Endothelial cell of umbilical vein (primary cell): ENCODE measurements around the gene PGP. TPM values are rescaled to one million over a fixed set of nuclear protein-coding genes. Genes with fewer than 3 reads are reported as not detected.

Source experiments
- BruUV-seq: library from RNA; stranded (reverse); fragments of 400-500 nt; replicated peaks from 2 replicates; lab custom pipeline; 2021; lab: Mats Ljungman, UMichigan
- CTCF ChIA-PET: fragments of 300-600, 350-600 bp; sonication (Branson Sonifier 250); formaldehyde crosslinking; loops from one replicate; lab custom pipeline; 2021; ENCODE audit warnings: antibody characterized with exemption, inconsistent platforms; lab: Charles Lee
- POLR2A ChIA-PET: fragments of 300-600, 350-600 bp; sonication (Branson Sonifier 250); formaldehyde crosslinking; loops from one replicate; lab custom pipeline; 2021; ENCODE audit warnings: antibody characterized with exemption, inconsistent platforms; lab: Charles Lee
- DNase-seq: peaks from one replicate; pipeline ENCODE4 v3.0.0-alpha.2; 2011; ENCODE audit warnings: low read depth, low spot score
- FAIRE-seq: peaks from 2 replicates; lab custom pipeline; 2011; peaks lifted over from hg19 to GRCh38; lab: Jason Lieb, UNC
- H2AFZ ChIP-seq: 2 replicates; pipeline ENCODE4 v1.6.0; 2012; ENCODE audit warnings: low read depth, low read length, control low read depth, inconsistent platforms
- H3K27ac ChIP-seq: 2 replicates; pipeline ENCODE4 v1.5.1; 2011; ENCODE audit warnings: low read depth, mild to moderate bottlenecking, control low read depth, low read length, moderate library complexity; ENCODE audit not compliant: insufficient read depth
- H3K27me3 ChIP-seq, 2 experiments: 2 replicates each; pipeline versions ENCODE4 v1.6.0 to v1.6.1; 2011; ENCODE audit warnings: low read length in 2 of 2, mixed read lengths in 1 of 2; ENCODE audit not compliant: control insufficient read depth in 2 of 2, insufficient read depth in 2 of 2
- H3K36me3 ChIP-seq, 2 experiments: 2 replicates in 1 of 2; 3 replicates in 1 of 2; pipeline ENCODE4 v1.5.1; 2011; ENCODE audit warnings: low read length in 2 of 2, mild to moderate bottlenecking in 1 of 2, moderate library complexity in 1 of 2; ENCODE audit not compliant: control insufficient read depth in 2 of 2, insufficient read depth in 2 of 2; ENCODE audit errors: extremely low read depth in 1 of 2
- H3K4me1 ChIP-seq: 3 replicates; pipeline ENCODE4 v1.5.1; 2011; ENCODE audit warnings: mild to moderate bottlenecking, low read length; ENCODE audit not compliant: control insufficient read depth, insufficient read depth; ENCODE audit errors: extremely low read depth
- H3K4me2 ChIP-seq: 2 replicates; pipeline ENCODE4 v1.6.1; 2011; ENCODE audit warnings: low read length, control low read depth, mixed read lengths; ENCODE audit not compliant: insufficient read depth
- H3K4me3 ChIP-seq, 3 experiments: fragments of 200-600 bp in 1 of 3; sonication (generic), shearing (Covaris generic) in 1 of 3; replicated peaks in 1 of 3; 2 replicates each; pipeline ENCODE4 v1.5.1; 2011 to 2016; ENCODE audit warnings: control low read depth in 3 of 3, low read length in 3 of 3, mild to moderate bottlenecking in 2 of 3, inconsistent platforms in 1 of 3, low read depth in 1 of 3, moderate library complexity in 1 of 3; ENCODE audit not compliant: insufficient read depth in 1 of 3
- H3K79me2 ChIP-seq: 2 replicates; pipeline ENCODE4 v1.6.0; 2012; ENCODE audit warnings: low read length, inconsistent platforms; ENCODE audit not compliant: control insufficient read depth, insufficient read depth
- H3K9ac ChIP-seq: replicated peaks from 2 replicates; pipeline ENCODE3; 2011; ENCODE audit warnings: low read length, control low read depth; ENCODE audit not compliant: insufficient read depth; ENCODE audit errors: extremely low read depth
- H3K9me1 ChIP-seq: replicated peaks from 3 replicates; pipeline ENCODE4 v1.6.0; 2011; ENCODE audit warnings: mild to moderate bottlenecking, low read length; ENCODE audit not compliant: control insufficient read depth, insufficient read depth; ENCODE audit errors: extremely low read depth
- H3K9me3 ChIP-seq: replicated peaks from 2 replicates; pipeline ENCODE4 v1.5.1; 2012; ENCODE audit warnings: low read length, inconsistent platforms; ENCODE audit not compliant: control insufficient read depth, insufficient read depth
- H4K20me1 ChIP-seq: replicated peaks from 2 replicates; pipeline ENCODE3; 2011; ENCODE audit warnings: mild to moderate bottlenecking, low read length; ENCODE audit not compliant: control insufficient read depth, insufficient read depth; ENCODE audit errors: extremely low read depth
- EZH2 ChIP-seq: IDR thresholded peaks from 2 replicates; pipeline ENCODE4 v1.6.1; 2012; ENCODE audit warnings: borderline replicate concordance, low read depth, mild to moderate bottlenecking, moderate library complexity, low read length, inconsistent platforms; ENCODE audit not compliant: severe bottlenecking
- FOS ChIP-seq: IDR thresholded peaks from 2 replicates; pipeline ENCODE4 v1.6.1; 2011; ENCODE audit warnings: mild to moderate bottlenecking, low read length, moderate library complexity, borderline replicate concordance; ENCODE audit not compliant: insufficient read depth
- GATA2 ChIP-seq: IDR thresholded peaks from 2 replicates; pipeline ENCODE4 v1.7.0; 2011; ENCODE audit warnings: low read depth, mild to moderate bottlenecking, moderate library complexity, mixed read lengths, low read length; ENCODE audit not compliant: insufficient read length, insufficient read depth
- JUN ChIP-seq: IDR thresholded peaks from 2 replicates; pipeline ENCODE4 v1.6.1; 2011; ENCODE audit warnings: borderline replicate concordance, low read depth; ENCODE audit not compliant: insufficient read length, insufficient read depth
- MYC ChIP-seq: IDR thresholded peaks from one replicate; pipeline ENCODE4 v1.6.1; 2011; ENCODE audit warnings: mild to moderate bottlenecking, low read depth, low read length
- POLR2A ChIP-seq: IDR thresholded peaks from 2 replicates; pipeline ENCODE4 v1.6.1; 2012; ENCODE audit warnings: low read depth, mild to moderate bottlenecking, control low read depth, low read length
- POLR2AphosphoS5 ChIP-seq: IDR thresholded peaks from 2 replicates; pipeline ENCODE4 v1.6.1; 2012; ENCODE audit warnings: low read depth, mild to moderate bottlenecking, control low read depth, low read length, moderate library complexity; ENCODE audit not compliant: insufficient read depth
- dilution Hi-C: fragments of 300-500 bp; cut with MboI; formaldehyde crosslinking; loops from one replicate; pipeline ENCODE4 v1.15.0; 2019; ENCODE audit warnings: low sequenced_read_pairs; ENCODE audit not compliant: extremely low pct_ligation_motif_present
- intact Hi-C: fragments of 100-400 bp; cut with micrococcal nuclease; formaldehyde crosslinking; loops from one replicate; pipeline ENCODE4 v1.10.0; 2022
- polyA plus RNA-seq, 4 experiments: library from polyadenylated mRNA; depleted of rRNA in 3 of 4; stranded (reverse) in 3 of 4; unstranded in 1 of 4; fragments of >200 nt; gene quantifications; 2 replicates each; pipeline versions ENCODE4 v1.2.1 to v1.2.3, GENCODE V29; 2011 to 2012; ENCODE audit warnings: missing spikeins in 1 of 4
- total RNA-seq: library from RNA; stranded (reverse); gene quantifications from 2 replicates; pipeline ENCODE4 v1.2.3, GENCODE V29; 2021
- TF ChIP-seq, protein P1 (sequence below), 2 donors: IDR thresholded peaks; 1 replicate in 1 of 2; 2 replicates in 1 of 2; pipeline ENCODE4 v1.5.1; 2011; ENCODE audit warnings: low read length in 2 of 2, mild to moderate bottlenecking in 2 of 2, moderate library complexity in 2 of 2, control low read depth in 1 of 2, inconsistent platforms in 1 of 2, low read depth in 1 of 2; ENCODE audit not compliant: insufficient read depth in 1 of 2; ENCODE audit errors: extremely low read depth in 1 of 2
- TF ChIP-seq, protein P2 (sequence below): IDR thresholded peaks from 2 replicates; pipeline ENCODE4 v1.6.1; 2011; ENCODE audit not compliant: insufficient read depth, insufficient read length

Gene PGP
- total and polyA plus RNA-seq, 2 donors (not counting 3 experiments of a cell fraction or from before 2014, with no cell fraction given), result 28.5 to 29.6 TPM

DNA sequence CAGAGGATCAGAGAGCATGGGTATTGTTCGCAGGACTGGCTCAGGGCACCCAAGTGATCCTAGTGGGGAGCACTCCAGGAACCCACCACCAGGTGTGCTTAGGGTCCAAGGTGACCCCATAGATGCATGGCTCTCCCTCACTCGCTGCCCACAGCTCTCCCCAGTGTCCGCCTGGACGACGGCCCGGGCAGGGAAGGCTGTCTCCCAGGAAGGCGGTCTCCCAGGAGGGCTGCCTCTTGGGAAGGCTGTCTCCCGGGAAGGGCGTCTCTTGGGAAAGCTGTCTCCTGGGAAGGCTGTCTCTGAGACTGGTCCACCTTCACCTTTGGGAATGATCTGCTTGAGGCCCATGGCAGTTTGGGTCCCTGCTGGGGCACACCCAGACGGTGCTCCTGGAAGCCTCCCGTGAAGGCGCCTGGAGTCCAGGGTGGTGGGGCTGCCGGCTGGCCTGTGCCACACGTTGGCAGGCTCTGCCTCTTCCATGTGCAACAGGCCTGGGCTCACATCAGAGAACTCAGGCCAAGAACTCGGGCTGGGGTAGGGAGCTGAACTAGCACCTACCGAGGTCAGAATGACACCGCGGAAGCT is 31.8 kb upstream of the PGP start:
- Histone ChIP-seq H3K9ac (no peak overlapping the region), H3K4me3 (no peak overlapping the region), H3K9me3 (no peaks in the 10 kb centered on the region), H3K4me2 (no peak overlapping the region), H2AFZ (no peak overlapping the region), H3K36me3 (peaks cover 12 to 33% of the 10 kb centered on the region in 2 experiments), H3K27ac (no peak overlapping the region), H3K9me1 (no peaks in the 10 kb centered on the region), H3K79me2 (peaks cover 7% of the 10 kb centered on the region), H3K4me1 (peaks cover 6% of the 10 kb centered on the region), H3K27me3 (no peaks in the 10 kb centered on the region), H4K20me1 (no peaks in the 10 kb centered on the region)
- no peak for DNase-seq
- ChIA-PET POLR2A (no interaction called here), CTCF (interaction anchor here (0.6 kb wide), 1 partner anchor 224 kb away, joined by 4 read pairs; no protein-coding TSS in a partner anchor)
- dilution Hi-C loops, result no loop called here
- TF ChIP-seq POLR2AphosphoS5 (no peak), GATA2 (no peak), EZH2 (no peak), MYC (no peak), JUN (no peak), POLR2A (no peak), FOS (no peak)
- TF ChIP-seq, protein P1, sequence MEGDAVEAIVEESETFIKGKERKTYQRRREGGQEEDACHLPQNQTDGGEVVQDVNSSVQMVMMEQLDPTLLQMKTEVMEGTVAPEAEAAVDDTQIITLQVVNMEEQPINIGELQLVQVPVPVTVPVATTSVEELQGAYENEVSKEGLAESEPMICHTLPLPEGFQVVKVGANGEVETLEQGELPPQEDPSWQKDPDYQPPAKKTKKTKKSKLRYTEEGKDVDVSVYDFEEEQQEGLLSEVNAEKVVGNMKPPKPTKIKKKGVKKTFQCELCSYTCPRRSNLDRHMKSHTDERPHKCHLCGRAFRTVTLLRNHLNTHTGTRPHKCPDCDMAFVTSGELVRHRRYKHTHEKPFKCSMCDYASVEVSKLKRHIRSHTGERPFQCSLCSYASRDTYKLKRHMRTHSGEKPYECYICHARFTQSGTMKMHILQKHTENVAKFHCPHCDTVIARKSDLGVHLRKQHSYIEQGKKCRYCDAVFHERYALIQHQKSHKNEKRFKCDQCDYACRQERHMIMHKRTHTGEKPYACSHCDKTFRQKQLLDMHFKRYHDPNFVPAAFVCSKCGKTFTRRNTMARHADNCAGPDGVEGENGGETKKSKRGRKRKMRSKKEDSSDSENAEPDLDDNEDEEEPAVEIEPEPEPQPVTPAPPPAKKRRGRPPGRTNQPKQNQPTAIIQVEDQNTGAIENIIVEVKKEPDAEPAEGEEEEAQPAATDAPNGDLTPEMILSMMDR (IDR thresholded peaks at IDR 0.05; ENCODE audit: extremely low read depth in 1 of 2, insufficient read depth in 1 of 2, low read depth in 1 of 2, low read length in 2 of 2), result no peak
- TF ChIP-seq, protein P2, sequence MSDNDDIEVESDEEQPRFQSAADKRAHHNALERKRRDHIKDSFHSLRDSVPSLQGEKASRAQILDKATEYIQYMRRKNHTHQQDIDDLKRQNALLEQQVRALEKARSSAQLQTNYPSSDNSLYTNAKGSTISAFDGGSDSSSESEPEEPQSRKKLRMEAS, result no peak
- no peak for FAIRE-seq
- intact Hi-C loops, result no loop called here
- BruUV-seq, result no TSS peak
